HG03196 (cell line): Measurements from ENCODE around the gene ASCC1.
"Not testable (repeated sequence)": the region's sequence is repeated elsewhere in the genome, so short reads cannot be mapped to it uniquely, and the experiment has no call there.

ENCODE experiments used
- ATAC-seq: cut with Tn5 transposase; IDR thresholded peaks from one replicate; pipeline ENCODE4 v1.9.1; 2021; ENCODE audit not compliant: unreplicated experiment

Gene ASCC1

DNA sequence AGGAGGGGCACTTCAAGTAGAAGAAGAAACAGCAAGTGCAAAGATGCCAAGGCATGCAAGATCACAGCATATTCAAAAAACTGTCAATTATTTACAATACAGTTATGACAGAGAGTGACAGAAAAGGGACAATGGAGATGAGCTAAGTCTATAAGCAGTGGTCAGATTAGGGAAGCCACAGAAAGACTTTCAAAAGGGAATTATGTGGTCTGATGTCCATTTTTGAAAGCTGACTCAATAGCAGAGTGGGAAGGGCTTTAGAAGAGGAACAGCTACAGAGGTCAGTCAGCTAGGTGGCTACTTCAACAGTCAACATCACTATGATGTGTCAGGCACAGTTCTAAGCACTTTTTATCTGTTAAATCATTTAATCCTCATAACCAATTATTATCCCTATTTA lies 82.6 kb downstream of the ASCC1 start:
- peak; percentile 85 for ATAC-seq

DNA sequence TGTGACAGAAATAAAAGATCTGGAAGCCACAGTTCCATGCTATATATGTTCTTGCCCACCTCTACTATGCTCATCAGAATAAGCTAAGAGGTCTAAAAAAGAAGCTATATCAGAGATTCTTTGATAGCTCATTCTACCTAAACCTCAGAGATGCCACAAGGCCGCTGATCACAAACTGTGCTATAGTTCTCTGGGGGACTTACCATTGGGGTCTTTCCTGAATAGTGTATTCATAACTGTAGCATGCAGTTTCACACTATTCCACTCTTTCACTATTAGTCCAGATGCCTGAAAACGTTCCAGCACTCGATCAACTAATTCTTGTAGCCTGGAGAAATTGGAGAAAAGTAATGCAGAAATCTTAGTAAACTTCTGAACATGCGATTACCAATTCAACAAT lies 83.2 kb downstream of the ASCC1 start:
- ATAC-seq, result no peak

DNA sequence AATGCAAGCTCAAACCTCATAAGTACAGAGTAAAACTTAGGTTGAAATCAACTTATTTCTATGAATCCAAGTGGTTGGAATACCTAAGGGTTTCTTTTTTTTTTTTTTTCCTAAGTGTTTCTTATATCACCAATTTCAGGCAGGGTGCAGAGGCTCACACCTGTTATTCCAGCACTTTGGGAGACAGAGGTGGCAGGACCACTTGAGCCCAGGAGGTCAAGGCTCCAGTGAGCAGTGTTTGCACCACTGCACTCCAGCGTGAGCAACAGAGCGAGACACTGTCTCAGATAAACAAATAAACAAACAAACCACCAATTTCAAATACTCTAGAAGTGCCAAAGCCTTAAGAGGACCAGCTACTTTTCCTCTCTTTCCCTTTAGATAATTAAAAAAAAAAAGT lies 88.5 kb downstream of the ASCC1 start:
- no peak for ATAC-seq

DNA sequence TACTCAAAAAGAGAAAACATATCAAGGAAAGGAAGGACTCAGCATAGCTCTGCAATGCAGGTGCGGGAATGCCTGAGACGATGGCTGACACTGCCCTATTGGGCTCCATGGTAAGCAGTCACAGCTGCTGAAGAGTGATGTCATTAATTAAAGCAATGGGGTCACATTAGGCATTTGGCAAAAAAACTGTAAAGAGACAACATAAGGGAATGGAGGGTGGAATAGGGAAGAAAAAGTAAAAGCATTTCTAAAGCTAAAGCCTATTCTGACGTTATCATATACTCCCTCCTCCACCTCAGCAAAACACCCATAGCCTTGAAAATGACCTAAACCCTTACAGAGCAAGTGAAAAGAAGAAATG lies 89.2 kb downstream of the ASCC1 start:
- no peak for ATAC-seq

DNA sequence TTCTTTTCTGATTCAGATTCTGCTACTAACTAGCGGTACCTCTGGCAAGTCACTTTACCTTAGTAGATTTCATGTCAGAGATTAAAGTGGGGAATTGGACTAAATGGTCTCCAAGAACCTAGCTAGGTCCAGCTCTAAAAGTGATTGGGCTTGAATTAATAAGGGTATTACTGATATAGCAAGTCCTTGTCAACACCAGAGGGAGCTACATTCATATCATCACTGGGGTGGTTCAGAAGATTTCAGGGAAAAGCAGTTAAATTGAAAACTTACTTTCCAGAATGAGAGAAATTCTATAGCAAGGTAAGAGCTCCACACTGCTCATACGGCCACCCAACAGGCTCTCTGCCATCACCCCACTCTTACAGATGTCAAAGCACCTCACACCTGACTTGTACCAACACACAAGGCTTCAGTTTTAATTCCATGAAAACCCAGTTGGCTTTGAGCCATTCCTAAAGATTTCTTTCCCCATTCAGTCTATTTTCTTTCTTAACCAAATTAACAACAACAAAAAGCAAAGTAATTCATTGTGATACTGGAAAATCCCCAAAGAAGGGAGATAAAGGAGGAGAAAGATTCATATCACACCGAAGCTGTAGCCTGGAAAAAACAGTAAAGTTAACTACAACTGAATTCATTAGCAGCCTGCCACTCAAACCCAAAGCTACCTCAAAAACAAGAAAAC lies 89.7 kb downstream of the ASCC1 start:
- no peak for ATAC-seq

DNA sequence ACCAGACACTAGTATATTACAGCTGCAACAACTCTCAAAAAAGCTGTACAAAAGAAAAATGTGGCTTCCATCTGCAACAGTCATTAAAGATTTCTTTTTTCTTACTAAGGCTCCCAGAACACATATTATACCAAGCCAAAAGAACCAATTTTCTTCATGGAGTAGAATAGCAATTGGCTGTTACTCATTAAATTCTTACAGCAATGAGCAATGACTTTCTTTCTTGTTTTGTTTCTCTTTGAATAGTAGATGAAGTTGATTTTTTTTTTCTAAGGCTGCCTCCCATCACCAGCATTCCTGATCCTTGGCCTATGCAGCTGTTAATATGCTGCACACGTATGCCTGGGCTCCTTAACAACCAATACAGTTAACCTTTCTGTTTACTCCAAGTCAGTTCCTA lies 91.1 kb downstream of the ASCC1 start:
- no peak for ATAC-seq

DNA sequence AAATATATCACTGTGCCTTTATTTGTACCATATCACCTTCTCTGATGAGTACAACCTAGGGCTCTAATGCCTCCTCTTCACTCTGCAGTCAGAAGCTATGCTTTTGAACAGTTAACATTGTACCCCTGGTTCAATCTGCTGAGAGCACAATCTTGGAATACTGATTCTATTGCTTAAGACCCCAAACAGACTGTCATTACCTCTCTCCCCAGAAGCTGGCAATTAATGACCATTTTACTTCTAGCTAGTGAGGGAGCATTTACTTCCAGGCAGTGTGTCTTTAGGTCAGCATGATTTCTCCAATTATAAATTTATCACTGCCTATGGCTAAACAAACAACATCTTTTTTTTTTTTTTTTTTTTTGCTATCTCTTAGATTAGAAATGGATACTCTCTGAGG lies 91.7 kb downstream of the ASCC1 start:
- no peak for ATAC-seq

DNA sequence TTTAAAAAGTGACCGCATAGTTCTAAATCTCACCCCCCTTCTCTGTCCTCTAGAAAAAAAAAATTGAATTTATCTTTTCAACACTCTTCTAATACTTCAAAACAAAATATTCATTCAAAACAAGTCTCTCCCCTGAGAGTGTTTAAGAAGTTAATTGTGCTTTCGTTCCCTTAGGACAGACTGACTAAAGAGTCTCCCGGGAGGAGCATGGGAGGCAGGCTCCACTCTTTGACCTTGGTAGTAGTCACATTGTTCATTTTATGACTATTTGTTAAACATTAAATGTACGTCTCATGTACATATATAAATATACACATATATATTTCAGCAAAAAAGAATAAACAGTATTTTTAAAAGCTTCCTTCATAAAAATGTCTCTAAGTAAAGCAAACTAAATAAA lies 92.5 kb downstream of the ASCC1 start:
- ATAC-seq, result no peak

DNA sequence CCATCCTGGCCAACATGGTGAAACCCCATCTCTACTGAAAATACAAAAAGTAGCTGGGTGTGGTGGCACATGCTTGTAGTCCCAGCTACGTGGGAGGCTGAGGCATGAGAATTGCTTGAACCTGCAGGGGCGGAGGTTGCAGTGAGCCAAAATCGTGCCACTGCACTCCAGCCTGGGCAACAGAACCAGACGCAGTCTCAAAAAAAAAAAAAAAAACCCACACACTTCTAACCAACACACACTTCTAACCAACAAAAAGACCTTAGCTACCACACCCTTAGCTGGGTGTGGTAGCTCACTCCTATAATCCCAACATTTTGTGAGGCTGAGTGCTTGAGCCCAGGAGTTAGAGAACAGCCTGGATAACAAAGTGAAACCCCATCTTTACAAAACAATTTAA lies 93.9 kb downstream of the ASCC1 start:
- ATAC-seq, result no peak

DNA sequence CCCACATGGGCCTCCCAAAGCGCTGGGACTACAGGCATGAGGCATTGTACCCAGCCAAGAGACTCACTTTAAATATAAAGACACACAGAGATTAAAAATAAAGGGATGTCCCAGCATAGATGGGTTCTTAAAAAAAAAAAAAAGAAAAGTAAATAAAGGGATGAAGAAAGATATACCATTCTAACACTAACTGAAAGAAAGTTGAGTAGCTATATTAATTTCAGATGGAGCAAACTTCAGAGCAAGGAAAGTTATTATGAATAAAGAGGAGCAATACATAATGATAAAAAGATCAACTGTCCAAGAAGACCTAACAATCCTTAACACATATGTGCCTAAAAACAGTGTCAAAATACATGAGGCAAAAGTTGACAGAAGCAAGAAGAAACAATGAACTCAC lies 94.7 kb downstream of the ASCC1 start:
- no peak for ATAC-seq

DNA sequence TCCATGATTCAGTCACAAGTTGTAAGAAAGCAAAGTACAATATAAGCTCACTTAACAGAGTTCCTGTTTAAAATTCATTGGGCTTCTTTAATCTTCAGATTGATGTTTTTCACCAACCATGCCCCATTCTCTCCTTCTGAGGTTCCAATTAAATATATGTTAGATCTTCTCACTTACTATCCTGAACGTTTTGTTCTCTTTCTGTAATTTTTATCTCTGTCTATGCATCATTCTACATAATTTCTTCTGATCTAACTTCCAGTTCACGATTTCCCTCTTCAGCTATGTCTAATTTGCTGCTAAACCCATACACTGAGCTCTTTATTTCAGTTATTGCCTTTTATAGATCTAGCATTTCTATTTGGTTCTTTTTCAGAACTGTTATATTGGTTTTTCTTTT lies 99.7 kb downstream of the ASCC1 start:
- no peak for ATAC-seq

DNA sequence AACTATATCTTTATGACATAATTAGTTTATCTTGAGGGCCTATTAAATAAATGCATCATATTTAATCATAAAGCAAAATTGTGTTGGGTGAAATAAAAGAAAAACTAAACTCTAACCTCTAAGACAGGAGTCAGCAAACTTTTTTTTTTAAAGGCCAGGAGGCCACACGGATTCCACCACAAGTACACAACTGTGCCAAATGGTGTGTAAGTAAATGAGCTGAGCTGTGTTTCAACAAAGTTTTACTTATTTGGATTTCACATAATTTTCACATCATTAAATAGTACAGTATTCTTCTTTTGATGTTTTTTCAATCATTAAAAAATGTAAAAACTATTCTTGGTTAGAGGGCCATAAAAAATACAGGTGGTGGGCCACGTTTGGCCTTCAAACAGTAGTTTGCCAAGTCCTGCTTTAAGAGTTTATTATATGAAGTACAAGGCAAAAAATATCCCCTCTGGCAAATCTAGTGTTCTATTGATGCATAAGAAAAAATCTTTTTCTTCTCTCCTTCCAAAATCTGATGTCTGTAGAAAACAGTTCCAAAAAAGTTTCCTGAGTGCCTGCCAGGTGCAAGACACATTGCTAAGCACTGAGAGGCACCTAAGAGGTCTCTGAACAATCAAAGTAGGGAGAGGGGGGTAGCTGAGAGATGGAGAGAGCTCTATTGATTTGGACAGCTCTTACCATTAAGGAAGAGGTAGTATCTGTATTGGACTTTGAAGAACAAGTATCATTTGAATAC lies 101.2 kb downstream of the ASCC1 start:
- ATAC-seq, result no peak

DNA sequence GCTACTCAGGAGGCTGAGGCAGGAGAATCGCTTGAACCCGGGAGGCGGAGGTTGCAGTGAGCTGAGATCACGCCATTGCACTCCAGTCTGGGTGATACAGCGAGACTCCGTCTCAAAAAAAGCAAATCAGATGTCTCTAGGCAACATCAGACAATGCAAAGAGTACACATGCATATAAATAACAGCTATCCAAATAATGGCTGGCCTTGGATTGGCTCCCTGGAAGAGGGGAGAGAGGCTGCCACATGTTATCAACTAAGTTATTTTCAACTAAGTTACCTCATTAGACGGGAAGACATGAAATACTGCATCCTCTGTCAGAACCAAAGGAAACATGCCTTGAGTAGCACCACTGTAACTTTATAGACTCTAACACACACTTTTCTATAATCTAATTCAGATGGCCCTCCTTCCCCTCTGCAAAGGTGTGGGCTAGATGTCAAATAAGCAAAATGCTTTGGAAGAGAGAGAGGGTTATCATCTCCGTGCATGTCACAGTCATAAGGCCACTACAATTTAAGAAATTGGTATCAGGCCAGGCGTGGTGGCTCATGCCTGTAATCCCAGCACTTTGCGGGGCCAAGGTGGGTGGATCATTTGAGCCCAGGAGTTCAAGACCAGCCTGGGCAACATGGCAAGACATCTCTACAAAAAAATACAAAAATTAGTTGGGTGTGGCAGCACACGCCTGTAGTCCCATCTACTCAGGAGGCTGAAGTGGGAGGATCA lies 105.2 kb downstream of the ASCC1 start:
- no peak for ATAC-seq

DNA sequence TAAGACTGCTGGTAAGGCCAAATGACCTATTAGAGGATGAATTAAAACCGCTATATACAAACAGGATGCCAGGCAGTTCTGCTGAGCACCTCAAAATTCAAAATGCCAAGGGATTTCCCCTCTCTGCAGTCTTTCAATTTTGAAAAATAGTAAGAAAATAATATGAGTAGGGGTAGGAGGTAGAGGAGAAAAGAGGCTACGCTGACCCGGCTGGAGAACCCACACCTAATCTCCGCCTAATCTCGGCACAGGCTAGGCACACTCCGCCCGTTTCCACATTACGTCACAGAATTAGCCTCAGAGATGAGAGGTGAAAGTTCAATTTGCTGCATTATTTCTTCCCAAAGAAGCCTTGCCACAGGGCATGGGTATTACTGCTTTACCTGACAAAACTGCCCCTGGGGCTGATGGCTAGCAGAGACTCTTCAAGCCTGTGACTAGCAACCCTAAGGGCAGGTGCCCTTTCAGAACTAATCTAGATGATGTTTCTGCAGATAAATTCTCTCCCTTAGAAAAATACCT lies 106.4 kb downstream of the ASCC1 start:
- ATAC-seq, result no peak

DNA sequence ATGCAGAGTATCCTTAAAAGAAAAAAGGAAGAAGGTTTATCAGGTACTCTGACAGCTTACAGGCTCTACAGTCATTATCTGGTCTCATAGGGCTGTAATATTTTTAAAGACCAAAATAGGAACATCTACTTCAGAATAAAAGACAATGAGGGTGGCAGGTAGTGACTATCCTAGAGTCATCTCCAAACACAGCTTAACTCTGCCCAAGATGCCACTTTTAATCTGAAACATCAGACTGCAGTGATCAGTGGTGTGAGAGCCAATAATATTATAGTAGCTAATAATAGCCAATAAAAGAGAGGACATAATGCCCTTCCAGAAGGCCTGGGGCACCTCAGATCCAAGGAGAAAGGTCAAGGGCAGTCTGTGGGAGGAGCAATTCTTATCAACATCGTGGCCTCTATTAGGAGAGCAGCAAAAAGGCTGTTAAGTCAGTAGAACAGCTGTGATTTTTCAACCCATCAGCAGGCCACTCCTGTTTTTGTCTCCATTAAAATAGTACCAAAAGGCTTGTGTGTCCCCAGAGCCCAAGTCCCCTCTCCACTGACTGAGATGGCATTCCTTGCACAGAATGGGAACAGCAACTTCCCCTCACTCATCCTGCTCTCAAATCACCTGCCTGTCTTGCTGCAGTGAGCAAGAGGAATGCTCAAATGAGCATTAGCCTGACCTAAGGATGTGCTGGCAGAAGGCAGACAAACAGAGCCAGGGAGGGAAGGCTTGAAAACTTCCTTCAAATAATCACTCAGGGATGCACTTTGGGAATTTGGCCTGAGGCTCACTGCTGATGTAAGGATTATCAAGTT lies 107.0 kb downstream of the ASCC1 start:
- no peak for ATAC-seq

DNA sequence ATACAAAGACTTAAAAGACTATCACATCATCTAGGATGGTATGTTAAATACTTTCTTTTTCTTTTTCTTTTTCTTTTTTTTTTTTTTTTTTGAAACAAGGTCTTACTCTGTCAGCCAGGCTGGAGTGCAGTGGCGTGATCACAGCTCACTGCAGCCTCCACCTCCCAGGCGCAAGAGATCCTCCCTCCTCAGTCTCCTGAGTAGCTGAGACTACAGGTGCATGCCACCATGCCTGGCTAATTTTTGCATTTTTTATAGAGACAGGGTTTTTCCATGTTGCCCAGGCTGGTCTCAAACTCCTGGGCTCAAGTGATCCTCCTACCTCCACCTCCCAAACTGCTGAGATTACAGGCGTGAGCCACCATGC lies 108.1 kb downstream of the ASCC1 start:
- not testable (repeated sequence) for ATAC-seq

DNA sequence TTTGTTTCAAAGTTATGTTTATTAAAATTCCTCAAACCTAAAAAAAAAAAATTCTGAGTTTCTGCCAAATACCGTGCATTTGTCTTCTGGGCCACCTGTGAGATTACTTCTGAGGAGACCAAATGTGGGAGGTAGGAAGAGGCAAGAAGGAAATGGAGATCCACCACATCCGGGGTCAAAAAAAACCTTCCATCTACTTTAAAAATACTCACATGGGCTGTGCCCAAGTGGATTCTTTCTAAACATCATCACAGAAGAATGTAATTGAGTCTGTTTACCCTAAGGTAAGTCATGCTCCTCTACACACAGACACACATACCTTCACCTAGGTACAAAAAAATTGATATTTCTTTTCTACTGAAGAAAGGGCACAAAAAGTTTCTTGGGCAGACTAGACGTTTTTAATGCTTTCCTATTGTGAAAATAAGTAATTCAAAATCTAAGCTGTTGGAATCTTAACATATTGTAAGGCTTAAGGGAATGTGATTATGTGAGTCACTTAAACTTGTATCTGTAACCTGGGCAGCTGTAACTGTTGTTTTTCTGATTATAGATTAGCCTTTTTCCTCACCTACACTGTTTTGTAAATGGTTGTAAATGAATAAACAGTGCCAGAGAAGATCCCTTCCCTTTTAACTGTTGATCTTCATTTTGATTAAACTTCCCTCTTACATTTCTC lies 108.6 kb downstream of the ASCC1 start:
- ATAC-seq, result no peak

DNA sequence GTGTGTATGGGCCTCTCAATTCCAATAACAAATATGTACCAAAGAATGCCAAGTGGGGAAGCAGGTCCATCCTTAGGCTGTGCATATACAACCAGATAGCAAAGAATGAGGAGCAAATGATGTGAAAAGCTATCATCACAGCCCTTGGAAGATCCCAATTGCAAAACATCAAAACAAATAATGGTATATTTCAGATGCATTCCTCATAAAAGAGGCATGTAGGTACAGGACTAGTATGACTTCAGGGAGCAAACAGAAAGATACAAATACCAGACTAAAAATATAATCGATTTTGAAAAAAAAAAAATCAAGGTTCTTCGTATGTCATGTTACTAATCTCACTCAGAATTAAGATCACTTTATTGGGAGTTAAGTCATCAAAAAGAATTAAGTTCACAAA lies 109.2 kb downstream of the ASCC1 start:
- ATAC-seq, result no peak

DNA sequence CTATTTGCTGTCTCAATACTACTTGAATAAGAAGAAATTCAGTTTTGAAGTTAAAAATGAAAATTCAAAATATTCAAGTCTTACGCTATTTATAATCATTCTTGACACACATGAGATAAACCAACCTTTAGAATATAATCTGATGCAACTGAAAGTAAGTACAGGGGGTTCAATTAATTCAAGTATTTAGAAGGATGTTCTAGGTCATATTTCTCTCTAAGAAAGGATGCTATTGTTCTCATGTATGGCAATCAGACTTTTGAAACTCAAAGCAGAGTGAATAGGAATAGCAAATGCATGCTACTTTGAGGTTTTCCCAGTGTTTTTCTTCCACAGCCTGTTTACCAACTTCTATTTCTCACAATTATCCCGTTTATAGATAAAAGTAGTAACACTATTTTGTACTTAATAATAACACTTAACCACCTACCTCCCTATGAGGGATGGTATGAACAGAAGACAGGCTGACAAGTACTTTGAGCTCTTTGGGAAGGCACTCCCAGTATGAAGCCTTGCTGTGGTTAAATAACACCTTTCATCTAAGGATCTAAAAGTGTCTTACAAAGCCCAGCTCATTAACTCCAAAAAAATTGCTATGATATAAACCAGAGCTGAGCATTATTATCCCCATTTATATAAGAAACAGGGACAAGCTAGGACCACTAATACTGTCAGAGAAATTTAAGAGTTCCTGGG lies 109.8 kb downstream of the ASCC1 start:
- no peak for ATAC-seq

DNA sequence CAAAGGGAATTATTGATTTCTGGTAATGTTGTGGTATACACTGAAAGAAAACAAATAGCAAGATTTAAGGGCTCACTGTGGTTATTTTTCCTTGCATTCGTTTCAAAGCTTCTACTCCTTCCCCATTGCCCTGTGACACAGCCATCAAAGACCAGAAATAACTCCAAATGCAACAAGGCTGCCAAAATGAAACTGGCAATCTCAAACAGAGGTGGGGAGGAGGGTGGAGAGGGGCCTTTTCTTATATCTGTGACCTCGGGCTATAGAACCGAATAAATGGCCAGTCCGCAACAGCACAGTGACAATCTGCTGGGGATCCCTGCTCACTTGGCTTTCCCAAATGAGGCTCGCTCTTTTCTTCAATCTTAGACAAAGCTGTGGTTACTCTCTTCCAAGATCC lies 110.4 kb downstream of the ASCC1 start:
- no peak for ATAC-seq
